Measurements from ENCODE around the gene TRIM54. TPM values are rescaled to one million over a fixed set of nuclear protein-coding genes. Genes with fewer than 3 reads are reported as not detected.

The TRIM54 gene
- total and polyA plus RNA-seq, 9 of the 15 experiments (the other 6 are each of a cell fraction or from before 2014, with no cell fraction given), result not detected

- no peak for TF ChIP-seq HDAC6 (IDR thresholded peaks at IDR 0.05; ENCODE audit: low read depth, low read length)
- peak; percentile 66; the same call in 1 of the 2 replicates for TF ChIP-seq PHF21A (IDR thresholded peaks at IDR 0.05; ENCODE audit: borderline replicate concordance, low read depth)
- no peak for TF ChIP-seq RBM14 (IDR thresholded peaks at IDR 0.05; ENCODE audit: borderline replicate concordance, insufficient read depth, low read depth, low read length)
- no peak for TF ChIP-seq HDGF (IDR thresholded peaks at IDR 0.05)
- TF ChIP-seq MTA3 (IDR thresholded peaks at IDR 0.05; ENCODE audit: borderline replicate concordance), result peak; percentile 41; the same call in 1 of the 2 replicates
- no peak for TF ChIP-seq NFYB (IDR thresholded peaks at IDR 0.05; ENCODE audit: extremely low read depth, insufficient read length)
- TF ChIP-seq TBL1XR1 (IDR thresholded peaks at IDR 0.05; ENCODE audit: low read length in 2 of 2), result peak in 1 of 2 experiments; percentile 60; a peak in 1 of 4 replicates
- peak; percentile 82 for TF ChIP-seq PRDM10 (IDR thresholded peaks at IDR 0.05; ENCODE audit: partially characterized antibody)
- TF ChIP-seq, protein P1, sequence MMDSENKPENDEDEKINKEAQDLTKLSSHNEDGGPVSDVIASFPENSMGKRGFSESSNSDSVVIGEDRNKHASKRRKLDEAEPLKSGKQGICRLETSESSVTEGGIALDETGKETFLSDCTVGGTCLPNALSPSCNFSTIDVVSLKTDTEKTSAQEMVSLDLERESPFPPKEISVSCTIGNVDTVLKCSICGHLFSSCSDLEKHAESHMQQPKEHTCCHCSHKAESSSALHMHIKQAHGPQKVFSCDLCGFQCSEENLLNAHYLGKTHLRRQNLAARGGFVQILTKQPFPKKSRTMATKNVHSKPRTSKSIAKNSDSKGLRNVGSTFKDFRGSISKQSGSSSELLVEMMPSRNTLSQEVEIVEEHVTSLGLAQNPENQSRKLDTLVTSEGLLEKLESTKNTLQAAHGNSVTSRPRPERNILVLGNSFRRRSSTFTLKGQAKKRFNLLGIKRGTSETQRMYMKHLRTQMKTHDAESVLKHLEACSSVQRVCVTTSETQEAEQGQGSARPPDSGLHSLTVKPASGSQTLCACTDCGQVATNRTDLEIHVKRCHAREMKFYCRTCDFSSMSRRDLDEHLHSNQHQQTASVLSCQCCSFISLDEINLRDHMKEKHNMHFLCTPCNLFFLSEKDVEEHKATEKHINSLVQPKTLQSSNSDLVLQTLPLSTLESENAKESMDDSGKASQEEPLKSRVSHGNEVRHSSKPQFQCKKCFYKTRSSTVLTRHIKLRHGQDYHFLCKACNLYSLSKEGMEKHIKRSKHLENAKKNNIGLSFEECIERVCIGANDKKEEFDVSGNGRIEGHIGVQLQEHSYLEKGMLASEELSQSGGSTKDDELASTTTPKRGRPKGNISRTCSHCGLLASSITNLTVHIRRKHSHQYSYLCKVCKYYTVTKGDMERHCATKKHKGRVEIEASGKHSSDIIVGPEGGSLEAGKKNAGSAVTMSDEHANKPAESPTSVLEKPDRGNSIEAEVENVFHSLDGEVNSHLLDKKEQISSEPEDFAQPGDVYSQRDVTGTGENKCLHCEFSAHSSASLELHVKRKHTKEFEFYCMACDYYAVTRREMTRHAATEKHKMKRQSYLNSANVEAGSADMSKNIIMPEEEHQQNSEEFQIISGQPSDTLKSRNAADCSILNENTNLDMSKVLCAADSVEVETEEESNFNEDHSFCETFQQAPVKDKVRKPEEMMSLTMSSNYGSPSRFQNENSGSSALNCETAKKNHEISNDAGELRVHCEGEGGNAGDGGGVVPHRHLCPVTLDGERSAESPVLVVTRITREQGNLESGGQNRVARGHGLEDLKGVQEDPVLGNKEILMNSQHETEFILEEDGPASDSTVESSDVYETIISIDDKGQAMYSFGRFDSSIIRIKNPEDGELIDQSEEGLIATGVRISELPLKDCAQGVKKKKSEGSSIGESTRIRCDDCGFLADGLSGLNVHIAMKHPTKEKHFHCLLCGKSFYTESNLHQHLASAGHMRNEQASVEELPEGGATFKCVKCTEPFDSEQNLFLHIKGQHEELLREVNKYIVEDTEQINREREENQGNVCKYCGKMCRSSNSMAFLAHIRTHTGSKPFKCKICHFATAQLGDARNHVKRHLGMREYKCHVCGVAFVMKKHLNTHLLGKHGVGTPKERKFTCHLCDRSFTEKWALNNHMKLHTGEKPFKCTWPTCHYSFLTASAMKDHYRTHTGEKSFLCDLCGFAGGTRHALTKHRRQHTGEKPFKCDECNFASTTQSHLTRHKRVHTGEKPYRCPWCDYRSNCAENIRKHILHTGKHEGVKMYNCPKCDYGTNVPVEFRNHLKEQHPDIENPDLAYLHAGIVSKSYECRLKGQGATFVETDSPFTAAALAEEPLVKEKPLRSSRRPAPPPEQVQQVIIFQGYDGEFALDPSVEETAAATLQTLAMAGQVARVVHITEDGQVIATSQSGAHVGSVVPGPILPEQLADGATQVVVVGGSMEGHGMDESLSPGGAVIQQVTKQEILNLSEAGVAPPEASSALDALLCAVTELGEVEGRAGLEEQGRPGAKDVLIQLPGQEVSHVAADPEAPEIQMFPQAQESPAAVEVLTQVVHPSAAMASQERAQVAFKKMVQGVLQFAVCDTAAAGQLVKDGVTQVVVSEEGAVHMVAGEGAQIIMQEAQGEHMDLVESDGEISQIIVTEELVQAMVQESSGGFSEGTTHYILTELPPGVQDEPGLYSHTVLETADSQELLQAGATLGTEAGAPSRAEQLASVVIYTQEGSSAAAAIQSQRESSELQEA (IDR thresholded peaks at IDR 0.05; ENCODE audit: low read depth), result no peak
- TF ChIP-seq CSDE1 (IDR thresholded peaks at IDR 0.05), result no peak
- 0 out of 2 replicates have a peak, but pooled peaks have one; percentile 7 for TF ChIP-seq TFAP4 (CRISPR knock-in tag; IDR thresholded peaks at IDR 0.05; ENCODE audit: borderline replicate concordance)
- TF ChIP-seq STAG1 (CRISPR knock-in tag; IDR thresholded peaks at IDR 0.05; ENCODE audit: borderline replicate concordance), result no peak
- no peak for TF ChIP-seq DLX4 (CRISPR knock-in tag; IDR thresholded peaks at IDR 0.05)
- TF ChIP-seq RNF2 (IDR thresholded peaks at IDR 0.05), result 0 out of 2 replicates have a peak, but pooled peaks have one; percentile 52
Measured at GRCh38 chr2:27271631-27272340, 10.4 kb upstream of the TRIM54 start (continued).
